Stimulated activated CD8-positive, alpha-beta memory T cell treated with anti-CD3 and anti-CD28 coated beads, Interleukin-15, amount 100 ng/mL, for 48 hours (primary cell): ENCODE measurements around the gene EFTUD2.
"Not testable (repeated sequence)": the region's sequence is repeated elsewhere in the genome, so short reads cannot be mapped to it uniquely, and the experiment has no call there.

Source experiments
- DNase-seq, 2 donors: peaks; one replicate each; pipeline ENCODE4 v3.0.0-alpha.2; 2020; ENCODE audit warnings: low read depth in 2 of 2

The EFTUD2 gene

GRCh38 chr17:44899074-44899782 is at the start of gene EFTUD2:
EFTUD2 (minus strand) TSS chr17:44899445; CDS start chr17:44894521, 4,924 bp downstream.
- DNase-seq: peak; percentile 82 to 86

- no peak for DNase-seq
These were observed 49.1 kb upstream of the EFTUD2 start for GRCh38 chr17:44948315-44948795.

- DNase-seq: peak; percentile 88 to 91
These were observed 48.4 kb upstream of the EFTUD2 start, which contains the start of gene KIF18B for GRCh38 chr17:44947461-44948314. KIF18B (minus strand) TSS chr17:44947773; CDS start chr17:44936344, 11,429 bp downstream.

- DNase-seq: not testable (repeated sequence)
These were observed 46.4 kb upstream of the EFTUD2 start for GRCh38 chr17:44945652-44946051.

GRCh38 chr17:44942456-44942855 is 43.2 kb upstream of the EFTUD2 start:
- no peak for DNase-seq

GRCh38 chr17:44941712-44942331 is 42.6 kb upstream of the EFTUD2 start:
- no peak for DNase-seq

- no peak for DNase-seq
These were observed 41.5 kb upstream of the EFTUD2 start for GRCh38 chr17:44940768-44941167.

- DNase-seq: no peak
These were observed 41.1 kb upstream of the EFTUD2 start for GRCh38 chr17:44940317-44940716.

- DNase-seq: no peak
These were observed 35.9 kb upstream of the EFTUD2 start for GRCh38 chr17:44935116-44935515.

GRCh38 chr17:44934745-44935105 is 35.5 kb upstream of the EFTUD2 start:
- DNase-seq: no peak

- DNase-seq: no peak
These were observed 34.8 kb upstream of the EFTUD2 start for GRCh38 chr17:44933824-44934744.

- no peak for DNase-seq
These were observed 33.5 kb upstream of the EFTUD2 start for GRCh38 chr17:44932787-44933097.

GRCh38 chr17:44932096-44932786 is 33.0 kb upstream of the EFTUD2 start:
- no peak for DNase-seq

GRCh38 chr17:44931376-44931775 is 32.1 kb upstream of the EFTUD2 start:
- DNase-seq: no peak

- no peak for DNase-seq
These were observed 31.4 kb upstream of the EFTUD2 start for GRCh38 chr17:44930667-44931066.

- DNase-seq: no peak
These were observed 29.9 kb upstream of the EFTUD2 start for GRCh38 chr17:44928950-44929720.

GRCh38 chr17:44928136-44928535 is 28.9 kb upstream of the EFTUD2 start:
- no peak for DNase-seq

GRCh38 chr17:44927696-44928095 is 28.5 kb upstream of the EFTUD2 start:
- no peak for DNase-seq

- no peak for DNase-seq
These were observed 27.7 kb upstream of the EFTUD2 start for GRCh38 chr17:44926821-44927525.
